Measurements from ENCODE around the gene KAT7.

KAT7 gene

DNA sequence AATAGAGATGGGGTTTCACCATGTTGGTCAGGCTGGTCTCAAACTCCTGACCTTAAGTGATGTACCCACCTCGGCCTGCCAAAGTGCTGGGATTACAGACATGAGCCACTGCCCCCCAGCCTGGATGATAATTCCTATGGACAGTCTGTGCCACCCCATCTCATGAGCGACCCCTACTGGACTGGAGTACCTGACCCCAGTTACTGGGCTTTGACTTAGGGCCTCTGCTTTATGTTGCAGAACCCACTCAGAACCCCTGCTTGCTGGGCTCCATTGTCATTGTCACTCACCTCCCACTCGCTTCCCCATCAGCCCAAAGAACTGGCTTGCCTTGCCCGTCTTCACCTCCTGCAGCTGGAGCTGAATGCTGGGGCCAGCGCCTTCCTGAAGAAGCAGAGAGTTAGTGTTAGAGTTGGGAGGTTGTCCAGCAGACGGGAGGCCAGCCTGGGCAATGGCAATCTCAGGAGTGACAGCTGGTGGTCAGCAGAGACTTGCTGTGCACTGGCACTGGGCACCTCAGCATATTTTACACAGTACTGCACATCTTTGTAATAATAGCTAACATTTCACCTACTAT is 55.4 kb downstream of the KAT7 start:
- no peak for DNase-seq

GRCh38 chr17:49845321-49845720 is 56.8 kb downstream of the KAT7 start:
- no peak for DNase-seq

DNA sequence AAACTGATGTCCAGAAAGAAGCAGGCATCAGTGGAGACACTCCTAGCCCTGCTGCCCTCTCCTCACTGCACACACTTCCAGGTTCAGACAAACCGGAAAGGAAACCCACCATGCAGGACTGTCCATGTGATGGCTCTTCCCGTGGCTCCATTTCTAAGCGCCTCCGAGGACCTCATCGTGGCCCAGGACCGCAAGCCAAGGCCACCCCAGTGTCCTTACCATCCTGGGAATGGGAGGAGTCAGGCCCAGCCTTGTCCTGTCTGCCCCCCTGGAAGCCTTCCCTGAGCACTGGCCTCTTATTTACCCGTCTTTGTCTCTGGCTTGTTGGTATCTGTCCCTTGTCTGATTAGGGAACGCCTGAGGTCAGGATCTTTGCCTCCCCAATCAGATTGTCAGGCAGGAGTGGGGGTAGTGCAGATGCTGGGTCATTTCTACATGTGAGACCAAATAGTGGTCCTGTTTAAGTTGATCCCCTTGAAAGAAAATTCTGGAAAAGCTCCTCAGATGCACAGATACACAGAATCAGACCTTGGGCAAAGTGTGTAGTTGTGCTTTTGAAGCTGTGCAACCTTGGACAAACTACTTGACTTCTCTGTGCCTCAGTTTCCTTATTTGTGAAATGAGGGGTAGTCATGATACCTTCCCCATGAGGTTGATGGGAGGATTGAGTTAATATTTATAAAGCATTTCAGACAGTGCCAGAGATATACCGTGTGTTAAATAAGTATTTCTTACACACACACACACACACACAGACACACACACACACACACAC is 58.6 kb downstream of the KAT7 start:
- no peak for DNase-seq

DNA sequence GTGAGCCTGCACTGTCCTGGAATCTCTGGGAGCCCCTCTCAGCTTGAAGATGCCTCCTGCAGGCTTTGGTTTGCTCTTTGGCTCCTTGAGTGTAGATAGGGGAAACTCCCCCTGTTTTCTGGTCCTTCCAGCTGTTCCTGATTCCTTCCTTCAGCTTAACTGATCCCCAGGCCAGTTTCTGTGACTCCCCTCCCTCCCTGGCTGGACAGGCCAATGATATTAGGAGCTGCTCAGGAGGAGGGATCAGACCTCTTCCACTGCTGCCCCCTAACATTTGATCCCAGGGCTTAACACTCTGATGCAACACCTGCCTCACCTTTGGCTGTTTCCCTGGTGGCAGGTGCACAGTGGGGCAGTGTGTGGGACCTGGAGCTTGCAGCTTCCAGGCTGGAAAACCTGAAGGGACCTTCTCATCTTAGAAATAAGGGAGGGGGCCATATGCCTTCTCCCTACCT is 59.6 kb downstream of the KAT7 start, which contains the start of gene TAC4:
TAC4 (minus strand) TSS at position 51 of the 455 bp plus-strand sequence. CDS start 52 bp downstream, outside the sequence.
- no peak for DNase-seq

- DNase-seq = no peak
Observed at GRCh38 chr17:49848739-49849138, 60.3 kb downstream of the KAT7 start.

GRCh38 chr17:49850218-49850610 is 61.7 kb downstream of the KAT7 start:
- DNase-seq = no peak

DNA sequence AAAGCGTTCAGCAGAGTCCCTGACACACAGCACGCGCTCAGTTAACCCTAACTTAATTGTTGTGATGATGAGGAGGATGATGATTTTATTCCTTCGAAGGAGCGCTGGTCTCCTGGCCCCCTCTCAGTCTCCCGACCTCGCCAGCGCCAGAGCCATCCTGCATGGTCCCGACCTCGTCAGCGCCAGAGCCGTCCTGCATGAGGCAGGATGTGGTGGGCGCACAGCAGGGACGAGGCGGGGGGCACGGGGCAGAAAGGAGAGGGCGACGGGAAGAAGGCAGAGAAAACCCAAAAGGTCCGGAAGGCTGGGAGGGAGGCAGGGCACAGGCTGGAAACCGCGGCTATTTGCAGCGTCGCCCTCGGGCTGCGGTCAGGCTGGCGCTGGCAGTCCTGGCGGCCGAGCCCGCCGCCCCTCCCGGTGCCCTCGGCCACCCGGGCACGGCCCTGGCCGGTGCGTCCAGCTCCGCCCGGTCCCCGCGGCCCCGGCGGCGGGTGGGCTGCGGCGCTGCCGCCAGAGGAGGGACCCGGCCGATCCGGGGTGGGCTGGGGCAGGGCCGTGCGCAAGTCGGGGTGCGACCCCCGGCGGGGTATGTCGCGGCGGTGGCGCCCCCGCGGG is 62.4 kb downstream of the KAT7 start:
- DNase-seq = no peak

DNA sequence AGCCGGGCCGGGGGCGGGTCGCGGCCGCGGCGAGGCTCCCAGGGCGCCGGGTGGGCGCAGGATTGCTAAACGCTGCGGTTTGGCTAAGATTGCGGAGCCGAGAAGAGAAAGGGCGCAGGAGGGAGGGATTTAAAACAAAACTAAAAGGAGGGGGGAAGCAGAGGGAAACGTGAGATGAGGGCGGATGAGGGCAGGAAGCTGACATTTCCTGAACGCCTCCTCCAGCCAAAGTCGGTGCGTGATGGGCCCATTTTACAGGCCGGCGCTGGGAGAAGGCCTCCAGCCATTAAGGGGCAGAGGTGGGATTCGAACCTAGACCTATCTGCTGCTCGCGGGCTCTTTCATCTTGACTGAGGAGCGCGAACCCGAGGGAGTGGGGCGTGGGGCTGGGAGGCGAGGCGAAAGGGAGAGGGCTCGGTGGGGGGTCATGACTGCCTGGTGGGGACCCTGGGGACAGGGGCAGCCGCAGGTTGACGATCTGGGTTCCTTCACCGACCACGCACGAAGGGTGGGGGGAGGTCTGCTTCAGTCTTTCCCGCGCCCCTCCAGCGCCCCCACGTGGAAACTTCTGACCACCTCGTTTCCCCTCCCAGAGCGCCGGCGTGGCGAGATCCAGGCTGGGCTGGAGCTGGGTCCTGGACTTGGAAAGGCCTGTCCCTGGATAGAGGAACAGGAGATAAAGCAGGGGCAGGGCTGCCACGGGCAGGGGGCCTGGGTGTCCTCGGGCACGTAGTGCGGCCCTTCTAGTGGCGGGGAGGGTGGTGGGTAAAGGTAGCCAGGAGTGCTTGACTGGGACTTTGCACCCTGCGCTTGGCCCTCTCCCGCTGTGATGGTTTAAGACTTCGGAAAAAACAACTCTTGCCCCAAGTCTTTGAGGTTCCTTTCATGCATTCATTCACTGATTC is 63.2 kb downstream of the KAT7 start:
- no peak for DNase-seq

DNA sequence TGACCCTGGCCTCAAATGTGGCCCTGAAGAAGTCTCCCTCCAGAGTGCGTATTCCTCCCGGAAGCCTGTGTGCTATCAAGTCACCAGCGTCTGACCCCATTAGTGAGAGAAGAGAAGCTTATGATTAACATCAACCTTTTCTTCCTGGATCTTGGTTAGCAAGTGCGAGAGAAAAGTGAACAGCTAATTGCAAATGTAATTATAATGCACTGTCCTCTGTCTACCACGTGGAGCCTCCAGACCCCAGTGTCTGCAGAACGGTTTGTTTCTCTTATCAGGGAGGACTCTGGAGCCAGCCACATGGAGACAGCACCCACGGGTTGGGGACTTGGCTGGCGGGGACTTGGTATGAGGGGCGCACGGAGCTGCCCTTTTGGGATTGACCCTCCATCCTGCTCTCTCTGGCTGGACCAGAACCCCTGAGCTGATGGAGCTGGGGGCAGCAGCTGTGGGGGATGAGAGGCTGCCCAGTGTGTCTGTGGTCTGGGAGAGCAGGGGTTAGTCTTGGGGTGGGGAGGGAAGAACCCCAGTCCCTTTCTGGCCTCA is 65.1 kb downstream of the KAT7 start:
- no peak for DNase-seq

- no peak for DNase-seq
Observed at GRCh38 chr17:49854126-49854525, 65.6 kb downstream of the KAT7 start.

DNA sequence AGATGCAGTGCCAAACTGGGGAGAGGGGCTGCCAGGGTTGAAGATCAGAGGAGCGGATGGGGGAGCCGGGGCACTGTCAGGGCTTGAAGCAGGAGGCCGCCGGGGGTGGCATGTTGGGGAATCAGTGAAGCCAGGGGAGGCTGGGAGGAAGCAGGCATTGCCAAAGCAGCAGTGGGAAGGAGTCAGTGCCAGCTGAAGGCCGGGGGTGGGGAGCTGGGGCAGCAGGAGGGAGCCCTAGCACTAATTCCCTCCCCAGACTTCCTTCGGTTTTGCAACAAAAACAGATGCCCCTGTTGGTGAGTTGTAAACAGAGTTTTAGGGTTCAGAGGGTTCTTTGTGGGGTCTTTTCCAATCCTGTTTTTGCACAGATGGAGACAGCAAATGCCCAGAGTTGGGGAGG is 70.3 kb downstream of the KAT7 start:
- DNase-seq = no peak

DNA sequence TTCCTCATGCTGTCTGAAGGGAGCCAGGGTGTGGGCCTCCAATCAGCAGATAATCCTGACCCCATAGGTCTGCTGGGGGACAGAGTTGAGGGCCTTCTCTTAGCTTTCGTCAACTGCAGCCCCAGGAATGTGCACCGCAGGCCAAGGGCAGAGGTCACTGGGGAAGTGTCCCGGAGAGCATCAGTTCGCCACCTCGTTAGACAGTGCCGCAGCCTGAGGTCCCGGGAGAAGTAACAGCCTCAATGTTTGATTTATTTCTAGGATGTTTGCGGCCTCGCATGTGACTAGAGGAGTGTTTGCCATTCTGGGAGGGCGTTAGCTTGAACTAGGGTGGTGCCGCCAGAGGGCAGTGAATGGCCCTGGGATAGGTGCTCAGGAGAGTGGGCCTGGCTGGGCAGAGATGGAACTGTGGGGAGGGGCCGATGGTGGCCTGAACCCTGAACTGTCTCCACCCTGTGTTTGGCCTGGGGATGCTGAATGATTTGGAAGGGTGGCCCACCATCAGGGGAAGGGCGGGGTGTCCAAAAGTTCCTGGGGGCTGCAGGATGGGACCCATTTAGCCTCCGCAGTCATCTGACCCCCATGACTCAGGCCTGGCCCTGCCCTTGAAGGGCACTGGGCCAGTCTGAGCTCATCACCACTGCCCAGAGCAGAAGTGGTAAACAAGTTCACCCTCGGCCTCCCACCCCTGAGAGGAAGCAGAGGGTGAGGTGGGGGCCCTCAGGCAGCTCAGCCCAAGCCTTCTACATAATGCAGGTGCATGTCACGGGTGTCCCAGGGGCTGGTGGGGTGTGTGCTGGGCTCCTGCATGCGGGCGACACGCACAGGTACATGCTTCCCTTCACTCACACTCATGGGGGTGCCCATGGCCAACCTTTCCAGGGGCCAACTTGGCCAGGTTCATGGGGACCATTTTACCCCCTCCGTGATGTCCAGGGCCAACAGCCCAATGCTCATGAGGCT is 71.8 kb downstream of the KAT7 start:
- DNase-seq = peak; percentile 24 to 42

GRCh38 chr17:49861150-49861884 is 72.8 kb downstream of the KAT7 start:
- DNase-seq = peak in 1 of 2 experiments; percentile 13

- no peak for DNase-seq
Observed at GRCh38 chr17:49862781-49863331, 74.4 kb downstream of the KAT7 start.

GRCh38 chr17:49866019-49866380 is 77.5 kb downstream of the KAT7 start:
- no peak for DNase-seq

- no peak for DNase-seq
Observed at GRCh38 chr17:49866882-49867413, 78.5 kb downstream of the KAT7 start.

GRCh38 chr17:49869038-49869374 is 80.5 kb downstream of the KAT7 start:
- no peak for DNase-seq

- DNase-seq = no peak
Observed at GRCh38 chr17:49870298-49870697, 81.8 kb downstream of the KAT7 start.

- DNase-seq = no peak
Observed at GRCh38 chr17:49871211-49871610, 82.7 kb downstream of the KAT7 start.

DNA sequence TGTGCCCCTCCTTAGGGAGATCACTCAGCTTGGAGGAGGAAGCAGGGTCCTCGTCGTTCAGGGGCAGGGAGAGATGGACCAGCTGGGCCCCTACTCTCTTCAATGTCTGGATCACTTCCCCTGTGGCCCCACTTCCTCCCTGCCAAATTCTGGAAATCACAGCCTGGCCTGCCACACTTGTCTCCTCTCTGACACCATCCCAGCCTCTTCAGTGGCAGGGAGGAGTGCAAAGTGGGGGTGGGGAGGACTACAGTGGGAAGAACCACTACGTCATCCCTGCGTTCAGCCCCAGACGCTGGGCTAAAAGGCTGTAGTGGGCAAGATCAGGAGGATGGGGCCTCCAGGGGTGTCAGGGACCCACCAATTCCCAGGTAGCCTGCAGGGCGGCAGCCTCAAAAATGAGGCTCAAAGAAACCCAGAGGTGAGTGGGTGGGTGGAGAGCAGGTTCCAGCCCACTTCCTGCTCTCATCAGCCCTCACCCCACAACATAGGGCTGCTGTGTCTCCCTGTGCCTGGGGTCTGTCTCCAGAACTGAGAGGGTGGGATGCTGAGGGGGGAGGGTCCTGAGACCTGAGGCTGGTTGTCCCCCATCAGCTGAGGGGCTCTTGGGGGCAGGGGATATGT is 84.4 kb downstream of the KAT7 start:
- no peak for DNase-seq
